Measurements from ENCODE around the gene DYSF. TPM values are rescaled to one million over a fixed set of nuclear protein-coding genes. Genes with fewer than 3 reads are reported as not detected.

DYSF gene
- total RNA-seq, 1 donor from 2014 or later: 0.13 TPM

GRCh38 chr2:71494523-71495155 is 41.3 kb downstream of the DYSF start:
- DNase-seq: no peak
- H3K36me3 Mint-ChIP-seq (ENCODE audit: low read depth): no peaks in the 10 kb centered on the region
- H3K4me3 Mint-ChIP-seq: no peak overlapping the region
- POLR2A ChIA-PET: no interaction called here
- H3K27ac Mint-ChIP-seq: no peak overlapping the region
- intact Hi-C loops (cut with micrococcal nuclease): no loop called here
- no peak for TF ChIP-seq CTCF (IDR thresholded peaks at IDR 0.05)
- peaks cover 2% of the 10 kb centered on the region for H3K9me3 Mint-ChIP-seq
- H3K4me1 Mint-ChIP-seq: no peaks in the 10 kb centered on the region
- ATAC-seq (ENCODE audit: low read depth): no peak
- CTCF ChIA-PET: no interaction called here
- peaks cover 7% of the 10 kb centered on the region for H3K27me3 Mint-ChIP-seq

DNA sequence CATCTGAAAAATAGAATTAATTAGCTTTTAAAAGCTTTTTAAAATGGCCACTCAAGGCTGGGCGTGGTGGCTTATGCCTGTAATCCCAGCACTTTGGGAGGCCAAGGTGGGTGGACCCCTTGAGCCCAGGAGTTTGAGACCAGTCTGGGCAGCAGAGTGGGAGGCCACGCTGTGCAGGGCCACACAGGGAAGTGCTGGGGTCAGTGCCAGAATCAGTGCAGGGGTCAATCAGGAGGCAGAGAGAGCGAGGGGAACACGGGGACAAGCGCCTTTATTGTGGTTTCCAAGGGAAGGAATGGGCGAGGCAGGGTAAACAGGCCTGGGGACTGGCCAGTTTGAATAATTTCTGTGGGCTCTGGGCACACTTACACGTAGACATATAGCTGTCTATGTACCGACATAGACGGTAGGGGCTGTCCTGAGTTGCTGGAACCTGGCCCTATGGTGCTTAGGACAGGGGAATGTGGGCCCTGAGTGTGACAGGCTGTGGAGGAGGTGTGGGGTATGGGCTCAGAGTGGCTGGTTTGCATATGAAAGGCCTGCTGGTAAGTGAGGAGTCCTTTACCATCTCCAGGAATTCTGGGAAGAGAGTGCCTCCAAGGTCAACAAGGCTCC is 42.9 kb downstream of the DYSF start:
- peaks cover 7% of the 10 kb centered on the region for H3K27me3 Mint-ChIP-seq
- no peak overlapping the region for H3K4me3 Mint-ChIP-seq
- CTCF ChIA-PET: interaction anchor here (0.8 kb wide), 1 partner anchor 14 kb away, joined by 3 read pairs; no protein-coding TSS in a partner anchor
- intact Hi-C loops (cut with micrococcal nuclease): no loop called here
- TF ChIP-seq CTCF (IDR thresholded peaks at IDR 0.05): no peak
- no peak overlapping the region for H3K27ac Mint-ChIP-seq
- POLR2A ChIA-PET: no interaction called here
- no peak for DNase-seq
- ATAC-seq (ENCODE audit: low read depth): no peak
- H3K4me1 Mint-ChIP-seq: no peaks in the 10 kb centered on the region
- H3K9me3 Mint-ChIP-seq: peaks cover 2% of the 10 kb centered on the region
- H3K36me3 Mint-ChIP-seq (ENCODE audit: low read depth): no peaks in the 10 kb centered on the region

DNA sequence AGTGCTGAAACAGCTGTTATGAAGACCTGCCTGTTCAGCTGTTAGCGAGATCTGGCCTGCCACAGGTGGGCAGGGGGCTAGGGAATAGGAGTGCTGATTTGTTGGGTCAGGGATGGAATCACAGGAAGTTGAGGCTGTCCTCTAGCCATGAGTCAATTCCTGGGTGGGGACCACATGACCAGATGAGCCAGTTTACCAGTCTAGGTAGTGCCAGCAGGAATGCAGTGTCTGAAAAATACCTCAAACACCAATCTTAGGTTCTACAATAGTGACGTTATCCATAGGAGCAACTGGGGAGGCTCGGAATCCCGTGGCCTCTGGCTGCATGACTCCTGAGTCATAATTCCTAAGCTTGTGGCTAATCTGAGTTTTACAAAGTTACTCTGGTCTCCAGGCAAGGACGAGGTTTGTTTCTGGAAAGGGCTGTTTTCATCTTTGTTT is 44.9 kb downstream of the DYSF start:
- Mint-ChIP-seq H3K4me3 (no peak overlapping the region), H3K4me1 (no peaks in the 10 kb centered on the region), H3K9me3 (no peaks in the 10 kb centered on the region), H3K27ac (no peak overlapping the region), H3K27me3 (peaks cover 4% of the 10 kb centered on the region), H3K36me3 (ENCODE audit: low read depth) (no peaks in the 10 kb centered on the region)
- ChIA-PET POLR2A (no interaction called here), CTCF (interaction anchor here (1.3 kb wide), 1 partner anchor 12 kb away, joined by 3 read pairs; no protein-coding TSS in a partner anchor)
- no peak for DNase-seq
- intact Hi-C loops (cut with micrococcal nuclease): no loop called here
- no peak for TF ChIP-seq CTCF (IDR thresholded peaks at IDR 0.05)
- ATAC-seq (ENCODE audit: low read depth): no peak

- no peaks in the 10 kb centered on the region for H3K4me1 Mint-ChIP-seq
- ChIA-PET POLR2A (no interaction called here), CTCF (no interaction called here)
- no peak for ATAC-seq (ENCODE audit: low read depth)
- no peaks in the 10 kb centered on the region for H3K36me3 Mint-ChIP-seq (ENCODE audit: low read depth)
- no peak for DNase-seq
- intact Hi-C loops (cut with micrococcal nuclease): no loop called here
- TF ChIP-seq CTCF (IDR thresholded peaks at IDR 0.05): no peak
- no peak overlapping the region for H3K27ac Mint-ChIP-seq
- H3K4me3 Mint-ChIP-seq: no peak overlapping the region
- no peaks in the 10 kb centered on the region for H3K27me3 Mint-ChIP-seq
- no peaks in the 10 kb centered on the region for H3K9me3 Mint-ChIP-seq
These were observed 46.3 kb downstream of the DYSF start for GRCh38 chr2:71499691-71500090.

DNA sequence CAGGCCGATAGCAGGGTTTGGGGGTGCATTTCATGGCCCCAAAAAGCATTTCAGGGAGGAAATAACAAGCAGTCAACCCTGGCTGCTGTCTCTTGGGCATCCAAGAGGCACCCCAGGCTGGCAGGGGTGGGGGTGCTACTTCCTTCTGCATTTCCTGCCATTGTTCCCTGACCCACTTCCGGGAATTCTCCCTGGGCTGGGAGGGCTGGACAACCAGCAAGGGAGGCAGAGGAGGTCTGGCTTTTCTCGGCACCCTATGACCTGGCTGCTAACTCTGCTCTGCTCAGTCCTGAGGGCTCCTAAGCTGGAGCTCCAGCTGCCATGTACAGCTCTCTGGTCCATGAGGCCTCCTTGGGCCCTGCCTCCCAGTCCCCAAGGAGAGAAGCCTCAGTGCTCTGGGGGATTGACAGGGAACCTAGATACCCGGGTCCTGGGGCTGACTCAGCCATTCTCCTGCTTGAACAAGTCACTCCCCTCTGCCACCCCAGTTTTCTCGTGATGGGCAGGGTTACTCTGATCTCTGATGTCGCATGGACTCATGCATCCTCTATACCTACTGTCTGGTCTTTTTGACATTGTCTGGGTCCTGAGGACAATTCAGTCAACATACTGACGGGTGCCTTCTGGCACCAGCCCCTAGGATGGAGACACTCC is 47.2 kb downstream of the DYSF start:
- ATAC-seq (ENCODE audit: low read depth): no peak
- ChIA-PET CTCF (no interaction called here), POLR2A (no interaction called here)
- Mint-ChIP-seq H3K27ac (no peak overlapping the region), H3K36me3 (ENCODE audit: low read depth) (no peaks in the 10 kb centered on the region), H3K4me3 (no peak overlapping the region), H3K4me1 (no peaks in the 10 kb centered on the region), H3K27me3 (no peaks in the 10 kb centered on the region), H3K9me3 (no peaks in the 10 kb centered on the region)
- DNase-seq: no peak
- intact Hi-C loops (cut with micrococcal nuclease): no loop called here
- TF ChIP-seq CTCF (IDR thresholded peaks at IDR 0.05): no peak
